Choroid plexus epithelial cell (primary cell): ENCODE measurements around the gene DNAJC18.
"Not testable (repeated sequence)": the region's sequence is repeated elsewhere in the genome, so short reads cannot be mapped to it uniquely, and the experiment has no call there.

ENCODE experiments used
- DNase-seq: peaks from one replicate; pipeline ENCODE4 v3.0.0-alpha.2; 2010; ENCODE audit warnings: low read depth
- H3K4me3 ChIP-seq: 2 replicates; pipeline ENCODE4 v1.5.1; 2011; ENCODE audit warnings: low read depth, mild to moderate bottlenecking, control low read depth, low read length, moderate library complexity
- CTCF ChIP-seq: conservative IDR thresholded peaks from 2 replicates; pipeline ENCODE4 v1.5.1; 2011; ENCODE audit warnings: low read depth, mild to moderate bottlenecking, control low read depth, inconsistent platforms, low read length, moderate library complexity

The DNAJC18 gene

GRCh38 chr5:139451878-139452660 is 12.7 kb upstream of the DNAJC18 start:
- DNase-seq, result no peak
- TF ChIP-seq CTCF, result no peak
- no peak overlapping the region for H3K4me3 ChIP-seq

DNA sequence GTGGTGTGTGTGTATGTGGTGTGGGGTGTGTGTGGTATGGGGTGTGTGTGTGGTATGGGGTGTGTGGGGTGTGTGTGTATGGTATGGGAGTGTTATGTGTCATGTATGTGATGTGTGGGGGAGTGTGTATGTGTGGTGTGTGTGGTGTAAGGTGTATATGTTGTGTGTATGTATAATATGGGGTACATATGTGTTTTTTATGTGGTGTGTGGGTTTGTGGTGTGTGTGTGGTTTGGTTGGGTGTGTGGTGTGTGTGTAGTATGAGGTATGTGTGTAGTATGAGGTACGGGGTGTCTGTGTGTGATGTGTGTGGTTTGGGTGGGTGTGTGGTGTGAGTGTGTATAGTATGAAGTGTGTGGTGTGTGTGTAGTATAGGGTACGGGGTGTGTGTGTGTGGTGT is 11.9 kb upstream of the DNAJC18 start:
- no peak overlapping the region for H3K4me3 ChIP-seq
- no peak for DNase-seq
- no peak for TF ChIP-seq CTCF

- TF ChIP-seq CTCF, result no peak
- no peak overlapping the region for H3K4me3 ChIP-seq
- DNase-seq, result no peak
Observed at GRCh38 chr5:139446956-139447779, 7.8 kb upstream of the DNAJC18 start.

DNA sequence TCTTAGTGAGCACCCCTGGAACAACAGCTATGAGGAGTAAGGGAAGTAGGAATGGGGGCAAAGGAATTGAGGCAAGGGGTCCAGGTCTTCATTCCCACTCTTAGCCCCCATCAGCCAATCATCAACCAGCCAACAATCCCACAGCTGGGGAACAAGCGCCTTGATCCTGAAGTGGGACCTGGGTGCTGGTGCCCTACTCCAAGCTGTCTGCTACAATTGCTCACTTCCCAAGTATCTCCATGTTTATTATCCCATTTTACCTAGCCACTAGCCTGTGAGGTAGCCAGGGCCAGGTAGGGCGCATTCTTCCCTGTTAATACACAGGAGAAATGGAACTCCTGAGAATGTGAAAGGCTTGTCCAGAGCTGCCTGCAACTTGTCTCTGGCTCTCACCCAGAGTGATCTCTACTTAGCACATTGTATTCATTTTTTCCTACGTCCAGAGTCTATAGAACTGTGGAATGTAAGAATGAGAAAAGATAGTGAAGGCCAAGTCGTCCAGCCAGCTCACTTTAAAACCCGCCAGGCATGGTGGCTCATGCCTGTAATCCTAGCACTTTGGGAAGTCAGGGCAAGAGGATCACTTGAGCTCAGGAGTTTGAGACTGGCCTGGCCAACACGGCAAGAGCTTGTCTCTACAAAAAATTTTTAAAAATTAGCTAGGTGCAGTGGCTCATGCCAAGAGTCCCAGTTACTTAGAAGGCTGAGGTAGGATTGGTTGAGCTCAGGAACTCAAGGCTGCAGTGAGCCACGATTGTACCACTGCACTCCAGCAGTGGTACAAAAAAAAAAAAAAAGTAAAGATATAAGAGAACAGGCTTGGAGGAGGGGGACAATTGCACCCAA is 6.2 kb upstream of the DNAJC18 start:
- H3K4me3 ChIP-seq, result no peak overlapping the region
- peak; percentile 90 for DNase-seq
- TF ChIP-seq CTCF, result no peak

DNA sequence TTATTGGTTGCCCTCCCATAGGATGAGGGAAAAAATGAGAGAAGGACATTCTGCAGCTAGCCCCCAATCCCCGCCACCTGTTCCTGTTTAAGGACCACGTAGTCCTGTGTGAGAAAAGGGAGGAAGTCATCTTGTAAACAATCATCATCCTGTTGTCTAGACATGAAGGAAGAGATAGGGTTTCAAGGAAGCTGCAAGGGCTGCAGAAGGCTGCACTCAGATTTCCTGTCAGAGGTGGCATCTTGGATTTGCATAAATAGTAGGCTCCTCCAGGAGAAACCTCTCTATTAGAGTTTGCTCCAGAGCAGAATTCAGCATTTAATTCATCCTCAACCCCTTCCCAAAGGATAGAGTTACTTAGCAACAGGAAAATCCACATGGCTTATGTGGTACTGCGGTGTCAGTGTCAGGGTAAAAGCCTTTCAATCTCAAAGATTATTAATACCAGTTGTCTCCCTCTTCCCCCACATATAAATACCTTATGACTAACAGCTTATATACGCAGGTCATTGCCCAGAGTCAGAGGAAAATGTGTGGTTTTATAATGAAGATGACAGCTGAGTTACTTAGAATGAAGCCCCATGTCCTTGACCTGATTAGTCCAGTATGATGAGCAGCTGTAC is 4.6 kb upstream of the DNAJC18 start:
- H3K4me3 ChIP-seq, result no peak overlapping the region
- TF ChIP-seq CTCF, result no peak
- peak; percentile 79 for DNase-seq

- DNase-seq, result not testable (repeated sequence)
Observed at GRCh38 chr5:139440416-139440815, 1.1 kb upstream of the DNAJC18 start.

GRCh38 chr5:139438707-139439012 is 665 bp downstream of the DNAJC18 start:
- DNase-seq, result no peak
- peak overlapping the region; percentile 94 for H3K4me3 ChIP-seq
- TF ChIP-seq CTCF, result no peak

More at GRCh38 chr5:139440416-139440815, 1.1 kb upstream of the DNAJC18 start:
- not testable (repeated sequence) for H3K4me3 ChIP-seq
